ENCODE measurements around the gene ELL2. TPM values are rescaled to one million over a fixed set of nuclear protein-coding genes. Genes with fewer than 3 reads are reported as not detected.
"Not testable (repeated sequence)": the region's sequence is repeated elsewhere in the genome, so short reads cannot be mapped to it uniquely, and the experiment has no call there.

Gene ELL2
- polyA plus RNA-seq, 1 experiment: 58.9 TPM

GRCh38 chr5:95852567-95852966 is 109.1 kb downstream of the ELL2 start:
- Histone ChIP-seq H3K36me3 (ENCODE audit: control insufficient read depth, insufficient read depth, low read length) (no peaks in the 10 kb centered on the region), H3K4me3 (ENCODE audit: low read depth, low read length) (no peak overlapping the region), H3K27me3 (ENCODE audit: control insufficient read depth, insufficient read depth, low read length) (no peaks in the 10 kb centered on the region)
- POLR2A ChIA-PET: no interaction called here
- DNase-seq (ENCODE audit: low read depth): no peak
- CTCF ChIA-PET: interaction anchor here (0.6 to 9.3 kb wide), 5 partner anchors 70 to 207 kb away, joined by 3 to 176 read pairs (median 3); no protein-coding TSS in a partner anchor
- TF ChIP-seq CTCF (IDR thresholded peaks at IDR 0.05; ENCODE audit: insufficient read depth, low read depth, low read length): no peak

- H3K36me3 ChIP-seq (ENCODE audit: control insufficient read depth, insufficient read depth, low read length); DNase-seq (ENCODE audit: low read depth); POLR2A ChIA-PET; H3K27me3 ChIP-seq (ENCODE audit: control insufficient read depth, insufficient read depth, low read length); H3K4me3 ChIP-seq (ENCODE audit: low read depth, low read length): not testable (repeated sequence)
- CTCF ChIA-PET: interaction anchor here (0.5 to 9.3 kb wide), 2 partner anchors 68 to 125 kb away, joined by 3 to 176 read pairs; no protein-coding TSS in a partner anchor
These were observed 110.5 kb downstream of the ELL2 start for GRCh38 chr5:95851141-95851540.

- DNase-seq (ENCODE audit: low read depth): no peak
- no peak for TF ChIP-seq CTCF (IDR thresholded peaks at IDR 0.05; ENCODE audit: insufficient read depth, low read depth, low read length)
- Histone ChIP-seq H3K27me3 (ENCODE audit: control insufficient read depth, insufficient read depth, low read length) (no peaks in the 10 kb centered on the region), H3K4me3 (ENCODE audit: low read depth, low read length) (no peak overlapping the region), H3K36me3 (ENCODE audit: control insufficient read depth, insufficient read depth, low read length) (no peaks in the 10 kb centered on the region)
- ChIA-PET POLR2A (interaction anchor here (0.8 kb wide), 1 partner anchor 28 kb away, joined by 3 read pairs; the partner anchor contains the start of gene GLRX), CTCF (interaction anchor here (0.5 to 9.3 kb wide), 5 partner anchors 28 to 206 kb away, joined by 3 to 176 read pairs (median 3); partner anchors contain the start of genes GLRX and RFESD)
These were observed 111.2 kb downstream of the ELL2 start for GRCh38 chr5:95850391-95850894.

- TF ChIP-seq CTCF (IDR thresholded peaks at IDR 0.05; ENCODE audit: insufficient read depth, low read depth, low read length): no peak
- DNase-seq (ENCODE audit: low read depth): no peak
- no peaks in the 10 kb centered on the region for H3K36me3 ChIP-seq (ENCODE audit: control insufficient read depth, insufficient read depth, low read length)
- no peak overlapping the region for H3K4me3 ChIP-seq (ENCODE audit: low read depth, low read length)
- no peaks in the 10 kb centered on the region for H3K27me3 ChIP-seq (ENCODE audit: control insufficient read depth, insufficient read depth, low read length)
- ChIA-PET POLR2A (interaction anchor here (0.7 kb wide), 2 partner anchors 177 to 202 kb away, joined by 3 to 7 read pairs; no protein-coding TSS in a partner anchor), CTCF (interaction anchor here (0.7 to 9.3 kb wide), 10 partner anchors 9 to 670 kb away, joined by 3 to 176 read pairs (median 8); partner anchors contain the start of gene RFESD)
These were observed 113.0 kb downstream of the ELL2 start for GRCh38 chr5:95848701-95849100.

GRCh38 chr5:95847261-95847592 is 114.4 kb downstream of the ELL2 start:
- CTCF ChIA-PET: interaction anchor here (0.7 to 9.3 kb wide), 17 partner anchors 9 to 490 kb away, joined by 3 to 176 read pairs (median 4); partner anchors contain the start of genes GLRX and RFESD
- POLR2A ChIA-PET: no interaction called here

More at GRCh38 chr5:95847261-95847592, 114.4 kb downstream of the ELL2 start:
- no peak for TF ChIP-seq CTCF (IDR thresholded peaks at IDR 0.05; ENCODE audit: insufficient read depth, low read depth, low read length)
- H3K36me3 ChIP-seq (ENCODE audit: control insufficient read depth, insufficient read depth, low read length): no peaks in the 10 kb centered on the region
- H3K4me3 ChIP-seq (ENCODE audit: low read depth, low read length): no peak overlapping the region
- H3K27me3 ChIP-seq (ENCODE audit: control insufficient read depth, insufficient read depth, low read length): no peaks in the 10 kb centered on the region
- DNase-seq (ENCODE audit: low read depth): no peak

Measured in BJ (cell line).